Suprapubic skin (tissue), 3 donors: ENCODE data around the gene OSBPL2.

Experiments used
- EP300 ChIP-seq: sonication (generic); formaldehyde crosslinking; IDR thresholded peaks from one replicate; pipeline ENCODE4 v1.6.1; 2017; ENCODE audit warnings: antibody characterized with exemption
- POLR2A ChIP-seq, 2 donors: fragments of 450-650 bp; IDR thresholded peaks; one replicate each; pipeline ENCODE4 v1.6.1; 2017; ENCODE audit warnings: antibody characterized with exemption in 2 of 2, mild to moderate bottlenecking in 2 of 2, moderate library complexity in 2 of 2
- TF ChIP-seq, protein P1 (sequence below), 2 donors: fragments of 200-600 bp in 1 of 2; fragments of 450-650 bp in 1 of 2; sonication (generic) in 1 of 2; IDR thresholded peaks; one replicate each; pipeline ENCODE4 v1.5.1; 2016 to 2019; ENCODE audit warnings: antibody characterized with exemption in 2 of 2, mild to moderate bottlenecking in 1 of 2, moderate library complexity in 1 of 2

DNA sequence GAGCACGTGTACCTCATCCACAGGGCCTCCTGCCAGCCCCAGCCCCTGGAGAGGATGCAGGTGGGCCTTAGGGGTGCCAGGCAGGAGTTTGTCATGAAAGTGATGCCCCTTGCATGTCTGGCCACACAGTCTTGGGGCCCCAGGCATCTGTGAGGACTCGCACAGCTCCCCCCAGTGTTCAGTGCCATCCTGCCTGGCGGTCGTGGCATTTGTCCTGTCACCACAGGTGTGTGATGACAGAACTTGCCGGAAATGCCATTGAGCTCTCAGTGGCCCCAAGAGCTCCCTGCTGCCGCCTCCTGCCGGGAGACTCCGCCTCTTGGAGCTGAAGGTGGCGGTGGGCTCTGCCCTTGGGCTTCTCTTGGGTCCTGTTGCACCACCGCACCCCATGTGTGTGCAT is 33.9 kb downstream of the OSBPL2 start:
- TF ChIP-seq, protein P1, sequence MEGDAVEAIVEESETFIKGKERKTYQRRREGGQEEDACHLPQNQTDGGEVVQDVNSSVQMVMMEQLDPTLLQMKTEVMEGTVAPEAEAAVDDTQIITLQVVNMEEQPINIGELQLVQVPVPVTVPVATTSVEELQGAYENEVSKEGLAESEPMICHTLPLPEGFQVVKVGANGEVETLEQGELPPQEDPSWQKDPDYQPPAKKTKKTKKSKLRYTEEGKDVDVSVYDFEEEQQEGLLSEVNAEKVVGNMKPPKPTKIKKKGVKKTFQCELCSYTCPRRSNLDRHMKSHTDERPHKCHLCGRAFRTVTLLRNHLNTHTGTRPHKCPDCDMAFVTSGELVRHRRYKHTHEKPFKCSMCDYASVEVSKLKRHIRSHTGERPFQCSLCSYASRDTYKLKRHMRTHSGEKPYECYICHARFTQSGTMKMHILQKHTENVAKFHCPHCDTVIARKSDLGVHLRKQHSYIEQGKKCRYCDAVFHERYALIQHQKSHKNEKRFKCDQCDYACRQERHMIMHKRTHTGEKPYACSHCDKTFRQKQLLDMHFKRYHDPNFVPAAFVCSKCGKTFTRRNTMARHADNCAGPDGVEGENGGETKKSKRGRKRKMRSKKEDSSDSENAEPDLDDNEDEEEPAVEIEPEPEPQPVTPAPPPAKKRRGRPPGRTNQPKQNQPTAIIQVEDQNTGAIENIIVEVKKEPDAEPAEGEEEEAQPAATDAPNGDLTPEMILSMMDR (IDR thresholded peaks at IDR 0.05), result no peak
- no peak for TF ChIP-seq EP300
- no peak for TF ChIP-seq POLR2A (IDR thresholded peaks at IDR 0.05)
